GM12891 (cell line): ENCODE measurements around the gene PRX.

Experiments used
- PAX5 ChIP-seq: IDR thresholded peaks from 2 replicates; pipeline ENCODE4 v1.6.1; 2011; ENCODE audit warnings: low read length, moderate library complexity, mild to moderate bottlenecking; ENCODE audit not compliant: insufficient read depth, severe bottlenecking
- POLR2A ChIP-seq: IDR thresholded peaks from 2 replicates; pipeline ENCODE4 v1.6.1; 2011; ENCODE audit warnings: low read depth, low read length, control low read depth
- TAF1 ChIP-seq: IDR thresholded peaks from 2 replicates; pipeline ENCODE4 v1.6.1; 2011; ENCODE audit warnings: low read depth, low read length, control low read depth

- TF ChIP-seq POLR2A (peak; percentile 84), PAX5 (no peak), TAF1 (peak; percentile 32; the same call in 1 of the 2 replicates)
Observed at GRCh38 chr19:40348125-40348913, 64.9 kb downstream of the PRX start, which contains the start of the genes C19orf47 and PLD3.
